ENCODE data around the gene ASCC3.
A peak's percentile ranks its signal among the peaks of the same experiment; 100 is the strongest.

Gene ASCC3

DNA sequence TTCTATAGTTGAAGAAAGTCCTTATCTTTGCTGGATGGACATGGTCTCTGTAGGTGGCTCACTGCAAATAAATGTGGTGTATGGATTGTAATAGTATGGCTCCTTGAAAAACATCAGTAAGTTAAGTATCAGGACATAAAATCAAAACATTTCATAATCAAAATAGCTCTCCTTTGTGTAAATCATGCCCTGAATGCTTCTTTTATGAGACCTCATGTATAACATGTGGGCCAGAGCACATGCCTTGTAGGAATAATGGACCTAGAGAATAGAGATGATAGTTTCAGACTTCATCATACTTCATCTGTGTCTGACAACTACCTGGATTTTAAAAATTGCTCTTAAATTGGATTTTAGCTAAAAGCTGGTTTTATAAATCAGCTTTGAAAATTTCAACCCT, 159.9 kb downstream of the ASCC3 start:
- DNase-seq (ENCODE audit: low read depth in 2 of 2) = peak in 1 of 2 donors; percentile 29
- TF ChIP-seq CTCF (IDR thresholded peaks at IDR 0.05; ENCODE audit: low read depth, low read length) = no peak
- H3K4me3 ChIP-seq (replicated peaks in 1 of 2; ENCODE audit: low read depth in 2 of 2, low read length in 2 of 2) = no peak overlapping the region

DNA sequence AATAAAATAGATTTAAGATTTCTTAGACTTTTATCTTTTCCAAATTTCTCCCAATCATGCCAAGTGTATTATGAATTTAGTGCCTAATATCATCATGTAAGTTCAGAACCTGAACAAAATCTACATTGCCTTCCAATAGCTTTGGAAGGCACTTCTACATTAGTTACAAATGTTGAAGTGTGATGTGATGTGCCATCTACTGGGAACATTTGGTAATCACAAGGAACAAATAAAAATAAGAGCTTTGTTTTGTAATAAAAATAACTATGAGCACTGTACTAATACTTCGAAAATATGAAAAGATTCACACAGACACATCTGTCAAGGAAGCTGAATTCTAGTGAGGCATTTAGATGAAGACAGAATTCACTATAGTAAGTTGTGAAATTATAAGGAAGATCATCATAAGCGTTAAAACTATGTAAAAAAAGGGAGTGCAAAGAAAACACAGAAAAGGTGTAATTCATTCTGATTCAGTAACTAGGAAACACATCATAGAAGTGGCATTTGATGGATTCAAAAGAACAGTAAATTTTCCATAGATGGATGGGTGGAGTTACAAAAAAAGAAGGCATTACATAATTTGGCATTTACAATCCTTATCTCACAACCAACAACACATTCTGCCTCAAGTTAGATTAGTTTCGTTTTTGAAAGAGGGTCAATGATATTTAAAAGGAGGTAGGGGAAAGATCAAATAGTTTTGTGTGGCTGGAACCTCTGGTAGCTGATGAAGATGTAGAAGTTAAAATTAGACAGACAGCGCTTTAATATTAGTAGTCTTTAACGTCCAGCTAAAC, 161.0 kb downstream of the ASCC3 start:
- TF ChIP-seq CTCF (IDR thresholded peaks at IDR 0.05; ENCODE audit: low read depth, low read length) = peak; percentile 45
- H3K4me3 ChIP-seq (replicated peaks in 1 of 2; ENCODE audit: low read depth in 2 of 2, low read length in 2 of 2) = peak overlapping the region in 1 of 2 donors; percentile 13
- DNase-seq (ENCODE audit: low read depth in 2 of 2) = peak; percentile 69 to 70

DNA sequence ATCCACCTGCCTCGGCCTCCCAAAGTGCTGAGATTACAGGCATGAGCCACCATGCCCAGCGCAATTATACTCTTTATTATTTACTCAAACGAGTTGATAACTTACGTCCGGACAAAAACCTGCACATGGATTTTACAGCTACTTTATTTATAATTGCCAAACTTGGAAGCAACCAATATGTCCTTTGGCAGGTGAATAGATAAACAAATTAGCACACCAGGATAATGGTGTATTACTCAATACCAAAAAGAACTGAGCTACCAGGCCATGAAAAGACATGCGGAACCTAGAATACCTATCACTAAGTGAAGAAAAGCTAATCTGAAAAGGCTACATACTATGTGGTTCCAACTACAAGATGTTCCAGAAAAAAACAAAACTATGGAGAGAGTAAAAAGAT, 168.1 kb downstream of the ASCC3 start:
- no peak for DNase-seq (ENCODE audit: low read depth in 2 of 2)
- H3K4me3 ChIP-seq (replicated peaks in 1 of 2; ENCODE audit: low read depth in 2 of 2, low read length in 2 of 2) = no peak overlapping the region
- no peak for TF ChIP-seq CTCF (IDR thresholded peaks at IDR 0.05; ENCODE audit: low read depth, low read length)

DNA sequence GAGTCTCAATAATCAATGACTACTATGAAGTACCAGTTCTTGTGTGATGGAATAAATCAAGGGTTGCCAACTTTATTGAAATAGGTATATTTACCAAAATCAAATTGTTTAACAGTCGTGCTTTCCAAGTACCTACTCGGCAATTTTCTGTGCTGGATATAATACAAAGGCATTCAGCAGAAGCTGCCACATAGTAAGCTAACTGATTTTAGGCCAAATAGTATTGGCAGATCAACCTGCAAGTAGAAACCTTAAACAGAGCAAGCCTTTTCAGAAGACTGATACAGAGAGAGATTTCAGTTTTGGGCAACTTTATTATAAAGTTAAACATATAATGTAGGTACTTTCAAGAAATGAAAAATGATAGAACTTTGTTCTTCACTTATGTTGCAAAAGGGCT, 174.6 kb downstream of the ASCC3 start:
- no peak overlapping the region for H3K4me3 ChIP-seq (replicated peaks in 1 of 2; ENCODE audit: low read depth in 2 of 2, low read length in 2 of 2)
- no peak for TF ChIP-seq CTCF (IDR thresholded peaks at IDR 0.05; ENCODE audit: low read depth, low read length)
- no peak for DNase-seq (ENCODE audit: low read depth in 2 of 2)

GRCh38 chr6:100704961-100705360, 176.2 kb downstream of the ASCC3 start:
- H3K4me3 ChIP-seq (replicated peaks in 1 of 2; ENCODE audit: low read depth in 2 of 2, low read length in 2 of 2) = no peak overlapping the region
- TF ChIP-seq CTCF (IDR thresholded peaks at IDR 0.05; ENCODE audit: low read depth, low read length) = no peak
- DNase-seq (ENCODE audit: low read depth in 2 of 2) = peak in 1 of 2 donors; percentile 31

DNA sequence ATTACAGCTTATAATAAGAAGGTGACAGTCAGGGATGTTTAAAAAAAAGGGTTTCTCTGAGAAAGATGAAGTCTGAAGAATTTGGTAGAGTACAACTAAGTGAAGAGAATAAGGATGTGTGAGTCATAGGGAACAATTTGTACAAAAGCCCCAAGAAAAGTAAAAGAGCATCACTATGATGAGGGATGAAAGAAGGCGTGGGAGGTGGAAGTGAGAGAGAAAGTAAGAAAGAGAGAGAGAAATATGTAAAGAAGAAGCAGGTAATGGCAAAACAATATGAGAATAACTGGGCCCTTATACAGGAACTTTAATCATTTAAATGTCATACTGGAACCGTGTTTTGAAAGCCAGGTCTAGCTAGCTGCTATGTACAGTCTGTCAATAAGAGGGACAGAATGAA, 179.4 kb downstream of the ASCC3 start:
- no peak overlapping the region for H3K4me3 ChIP-seq (replicated peaks in 1 of 2; ENCODE audit: low read depth in 2 of 2, low read length in 2 of 2)
- no peak for TF ChIP-seq CTCF (IDR thresholded peaks at IDR 0.05; ENCODE audit: low read depth, low read length)
- DNase-seq (ENCODE audit: low read depth in 2 of 2) = peak in 1 of 2 donors; percentile 66

GRCh38 chr6:100700009-100700408, 181.1 kb downstream of the ASCC3 start:
- no peak overlapping the region for H3K4me3 ChIP-seq (replicated peaks in 1 of 2; ENCODE audit: low read depth in 2 of 2, low read length in 2 of 2)
- no peak for TF ChIP-seq CTCF (IDR thresholded peaks at IDR 0.05; ENCODE audit: low read depth, low read length)
- no peak for DNase-seq (ENCODE audit: low read depth in 2 of 2)

All from cardiac fibroblast (primary cell).